Measurements from ENCODE around the gene FBXW12.

FBXW12 gene

DNA sequence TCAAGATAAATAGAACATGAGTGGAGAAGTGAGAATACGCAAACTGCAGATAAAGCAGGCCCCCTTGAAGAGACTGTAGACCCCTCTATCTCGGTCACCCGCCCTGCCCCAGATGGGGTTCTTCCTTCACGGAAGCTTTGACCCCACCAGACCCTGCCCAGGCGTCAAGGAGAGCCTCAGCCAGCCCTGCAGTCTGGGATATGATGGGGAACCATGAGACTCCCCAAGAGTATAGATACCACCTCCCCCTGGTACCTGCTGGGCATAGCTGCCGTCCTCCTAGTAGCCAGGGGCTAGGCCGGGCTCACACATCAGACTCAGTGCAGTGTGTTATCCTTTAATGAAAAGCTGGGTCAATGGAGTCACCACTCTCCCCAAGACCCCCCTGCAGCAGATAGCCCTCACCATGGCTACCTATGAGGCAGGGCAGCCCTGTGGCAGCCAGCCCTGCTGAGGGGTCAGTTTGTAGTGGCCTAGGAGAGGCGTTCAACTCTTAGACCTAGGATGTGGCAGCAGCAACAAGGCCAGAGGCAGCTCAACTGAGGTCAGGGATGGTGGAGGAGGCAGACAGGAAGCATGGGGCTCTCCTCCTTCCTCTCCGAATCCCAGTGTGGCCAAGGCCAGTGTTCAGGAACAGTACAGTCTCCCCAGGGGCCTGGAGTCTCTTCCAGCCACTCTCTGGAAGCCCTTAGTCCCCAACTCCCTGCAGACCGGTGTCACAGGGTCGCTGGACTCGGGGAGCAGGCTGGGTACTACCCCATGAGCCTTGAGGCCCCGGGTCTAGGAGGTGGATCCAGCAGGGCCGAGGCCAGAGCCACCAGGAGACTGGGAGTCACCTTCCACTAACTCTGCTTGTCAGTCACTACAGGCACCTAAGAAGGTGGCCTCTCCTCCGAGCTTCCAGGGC is 31.8 kb downstream of the FBXW12 start:
- no peaks in the 10 kb centered on the region for H3K27me3 ChIP-seq
- TF ChIP-seq CTCF (IDR thresholded peaks at IDR 0.05) = no peak
- peak; percentile 18 to 68 for DNase-seq
- intact Hi-C loops (cut with DNase I; ENCODE audit: low total_unique reads) = no loop called here
- H3K36me3 ChIP-seq = peaks cover 41 to 62% (median 60%) of the 10 kb centered on the region in 3 donors
- no peaks in the 10 kb centered on the region for H3K9me3 ChIP-seq
- H3K4me1 ChIP-seq = peaks cover 0 to 55% (median 48%) of the 10 kb centered on the region in 4 donors
- H3K4me3 ChIP-seq = no peak overlapping the region
- H3K27ac ChIP-seq = peak overlapping the region; percentile 84 to 85

DNA sequence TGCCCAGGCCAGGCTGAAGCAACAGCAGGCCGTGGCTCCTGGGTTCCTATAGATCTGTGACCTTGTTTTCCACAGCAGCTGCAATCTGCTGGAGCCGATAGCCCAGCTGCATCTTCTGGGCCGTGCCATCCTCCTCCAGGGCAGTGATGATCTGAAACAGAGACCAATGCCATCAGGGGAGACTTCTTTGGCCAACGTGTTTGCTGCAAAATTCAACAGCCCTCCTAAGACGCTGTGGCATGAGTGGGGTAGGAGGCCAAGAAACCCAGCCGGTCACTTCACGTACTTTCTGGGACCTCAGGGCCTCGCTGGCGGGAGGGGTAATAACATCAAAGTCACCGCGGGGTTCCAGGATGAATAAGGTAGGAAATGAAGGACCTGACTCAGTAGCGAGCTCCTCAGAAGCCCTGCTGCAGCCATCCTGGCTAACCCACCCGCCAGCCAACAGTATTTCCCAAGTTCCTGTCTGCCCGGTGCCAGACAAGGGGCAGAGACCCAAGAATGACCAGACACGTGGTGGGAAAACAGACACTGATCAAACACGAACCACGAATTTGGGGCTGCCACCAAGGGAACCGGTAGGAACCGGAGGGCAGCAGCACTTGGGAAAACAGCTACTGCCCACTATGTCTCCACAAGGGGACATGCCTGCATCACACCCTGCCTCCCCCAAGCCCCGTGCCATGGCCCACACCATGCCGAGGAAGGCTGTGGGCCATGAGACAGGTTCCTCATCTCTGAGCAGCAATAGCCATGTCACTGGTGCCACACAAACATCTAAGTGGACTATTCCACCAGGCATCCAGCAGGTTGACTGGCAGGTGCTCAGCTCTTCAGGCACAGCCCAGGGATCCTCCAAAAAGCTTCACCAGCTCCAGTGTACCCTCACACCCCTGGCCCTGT is 32.7 kb downstream of the FBXW12 start:
- Histone ChIP-seq H3K36me3 (peaks cover 51 to 71% (median 69%) of the 10 kb centered on the region in 3 donors), H3K27ac (peak overlapping the region; percentile 84 to 85), H3K4me3 (no peak overlapping the region), H3K27me3 (no peaks in the 10 kb centered on the region), H3K4me1 (peaks cover 0 to 55% (median 46%) of the 10 kb centered on the region in 4 donors), H3K9me3 (no peaks in the 10 kb centered on the region)
- DNase-seq = peak; percentile 58 to 88
- intact Hi-C loops (cut with DNase I; ENCODE audit: low total_unique reads) = no loop called here
- no peak for TF ChIP-seq CTCF (IDR thresholded peaks at IDR 0.05)

DNA sequence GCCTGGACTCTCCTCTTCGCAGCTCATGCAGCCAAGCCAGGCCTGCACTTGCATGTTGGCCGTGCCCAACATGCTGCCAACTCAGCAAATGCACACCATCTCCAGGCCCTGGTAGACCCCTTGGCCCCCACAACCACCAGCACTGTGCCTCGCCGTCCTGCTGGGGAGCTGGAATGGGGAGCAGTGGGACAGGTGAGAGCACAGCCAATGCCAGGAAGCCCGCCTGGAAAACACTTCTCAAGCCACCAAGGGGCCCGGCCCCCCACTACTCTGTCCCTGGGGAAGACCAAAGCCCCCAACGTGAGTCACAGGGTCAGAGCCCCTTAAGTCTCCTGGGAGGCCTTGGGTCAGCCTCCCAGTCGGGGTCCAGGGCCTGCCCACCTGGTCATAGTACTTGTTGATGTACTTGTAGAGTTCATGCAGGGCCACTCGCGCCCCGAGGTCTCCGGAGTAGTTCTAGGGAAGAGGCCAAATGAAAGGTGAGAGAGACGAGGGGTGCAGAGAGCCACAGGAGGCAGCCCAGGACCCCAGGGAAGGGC is 33.4 kb downstream of the FBXW12 start:
- intact Hi-C loops (cut with DNase I; ENCODE audit: low total_unique reads) = no loop called here
- Histone ChIP-seq H3K27ac (peak overlapping the region; percentile 84 to 85), H3K4me3 (no peak overlapping the region), H3K9me3 (no peaks in the 10 kb centered on the region), H3K27me3 (no peaks in the 10 kb centered on the region), H3K4me1 (peaks cover 0 to 55% (median 46%) of the 10 kb centered on the region in 4 donors), H3K36me3 (peaks cover 58 to 78% (median 76%) of the 10 kb centered on the region in 3 donors)
- TF ChIP-seq CTCF (IDR thresholded peaks at IDR 0.05) = no peak
- DNase-seq = no peak

- H3K36me3 ChIP-seq = peaks cover 63 to 84% (median 82%) of the 10 kb centered on the region in 3 donors
- intact Hi-C loops (cut with DNase I; ENCODE audit: low total_unique reads) = no loop called here
- no peak overlapping the region for H3K4me3 ChIP-seq
- TF ChIP-seq CTCF (IDR thresholded peaks at IDR 0.05) = no peak
- no peaks in the 10 kb centered on the region for H3K9me3 ChIP-seq
- H3K27me3 ChIP-seq = no peaks in the 10 kb centered on the region
- peaks cover 0 to 51% (median 45%) of the 10 kb centered on the region in 4 donors for H3K4me1 ChIP-seq
- DNase-seq = peak in 1 of 2 donors; percentile 65
- H3K27ac ChIP-seq = peak overlapping the region; percentile 84 to 85
Observed at GRCh38 chr3:48405971-48406370, 34.0 kb downstream of the FBXW12 start.

Measured in tibial artery (tissue), 4 donors.